NCI-H510A treated with DMSO at 0.1 percent for 48 hours (cell line): ENCODE measurements around the gene TAX1BP3.
"Not testable (repeated sequence)": the region's sequence is repeated elsewhere in the genome, so short reads cannot be mapped to it uniquely, and the experiment has no call there.

Experiments
- DNase-seq: peaks from one replicate; lab custom pipeline; 2025; lab: John Stamatoyannopoulos, UW

TAX1BP3 gene

GRCh38 chr17:3668279-3669084, at the start of gene TAX1BP3, which contains the start of gene EMC6:
TSS of gene TAX1BP3 (minus strand) at chr17:3668578. CDS start at chr17:3668526, 52 bp downstream.
TSS of gene EMC6 (plus strand) at chr17:3668812. CDS start at chr17:3669147, 335 bp downstream.
- peak; percentile 91 for DNase-seq

GRCh38 chr17:3715296-3715695, 46.9 kb upstream of the TAX1BP3 start:
- no peak for DNase-seq

GRCh38 chr17:3712811-3713463, 44.6 kb upstream of the TAX1BP3 start:
- no peak for DNase-seq

- no peak for DNase-seq
Measured at GRCh38 chr17:3710951-3711383, 42.6 kb upstream of the TAX1BP3 start.

GRCh38 chr17:3708366-3708765, 40.0 kb upstream of the TAX1BP3 start:
- DNase-seq: no peak

- not testable (repeated sequence) for DNase-seq
Measured at GRCh38 chr17:3705718-3705984, 37.3 kb upstream of the TAX1BP3 start.

- no peak for DNase-seq
Measured at GRCh38 chr17:3704931-3705717, 36.7 kb upstream of the TAX1BP3 start.

- DNase-seq: not testable (repeated sequence)
Measured at GRCh38 chr17:3702041-3702539, 33.7 kb upstream of the TAX1BP3 start.

- DNase-seq: no peak
Measured at GRCh38 chr17:3699951-3700350, 31.6 kb upstream of the TAX1BP3 start.

- no peak for DNase-seq
Measured at GRCh38 chr17:3698139-3698538, 29.8 kb upstream of the TAX1BP3 start.

GRCh38 chr17:3697103-3697476, 28.7 kb upstream of the TAX1BP3 start:
- no peak for DNase-seq

- DNase-seq: no peak
Measured at GRCh38 chr17:3695723-3696411, 27.5 kb upstream of the TAX1BP3 start, which contains the start of gene P2RX5. TSS of gene P2RX5 (minus strand) at chr17:3696155. CDS start at chr17:3696005, 150 bp downstream.

GRCh38 chr17:3695129-3695722, 26.8 kb upstream of the TAX1BP3 start:
- no peak for DNase-seq

- DNase-seq: no peak
Measured at GRCh38 chr17:3693829-3694231, 25.5 kb upstream of the TAX1BP3 start.

GRCh38 chr17:3693141-3693540, 24.8 kb upstream of the TAX1BP3 start:
- no peak for DNase-seq

- no peak for DNase-seq
Measured at GRCh38 chr17:3692346-3692745, 24.0 kb upstream of the TAX1BP3 start.

- no peak for DNase-seq
Measured at GRCh38 chr17:3691617-3692067, 23.3 kb upstream of the TAX1BP3 start.

- no peak for DNase-seq
Measured at GRCh38 chr17:3690094-3690715, 21.8 kb upstream of the TAX1BP3 start.

- DNase-seq: no peak
Measured at GRCh38 chr17:3689262-3690093, 21.1 kb upstream of the TAX1BP3 start.

- DNase-seq: no peak
Measured at GRCh38 chr17:3688852-3689261, 20.5 kb upstream of the TAX1BP3 start.
